ENCODE data around the gene BATF2. TPM values are rescaled to one million over a fixed set of nuclear protein-coding genes. Genes with fewer than 3 reads are reported as not detected.
A peak's percentile ranks its signal among the peaks of the same experiment; 100 is the strongest.

Gene BATF2
- polyA plus RNA-seq, 1 donor = 15.7 TPM

- no peak for DNase-seq
These were observed 26.0 kb downstream of the BATF2 start for GRCh38 chr11:64970731-64971151.

DNA sequence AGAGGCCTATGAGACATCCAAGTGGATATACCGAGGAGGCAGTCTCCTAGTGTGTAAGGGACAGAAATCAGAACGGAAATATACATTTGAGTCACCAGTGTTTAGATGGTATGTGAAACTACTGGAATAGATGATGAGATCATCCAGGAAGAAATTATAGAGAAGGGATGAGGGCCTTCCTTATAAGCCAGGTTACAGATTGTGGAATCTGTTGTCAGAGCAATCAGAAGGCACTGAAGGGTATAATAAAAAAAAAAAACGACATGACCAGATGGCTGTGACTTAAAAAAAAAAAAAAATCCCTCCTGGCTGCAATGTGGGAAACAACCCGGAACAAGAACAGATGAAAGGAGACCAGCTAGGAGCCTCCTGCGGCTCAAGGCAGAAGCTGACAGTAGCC is 27.6 kb downstream of the BATF2 start:
- 13% methylated on average over 1 of the region's 5 CpGs for WGBS (ENCODE audit: insufficient coverage, low lambda C conversion rate)
- Histone ChIP-seq H3K27ac (ENCODE audit: low read length) (peak overlapping the region; percentile 60), H3K4me1 (ENCODE audit: control insufficient read depth, insufficient read depth, low read length) (peaks cover 10% of the 10 kb centered on the region), H3K36me3 (ENCODE audit: control insufficient read depth, insufficient read depth, low read length) (no peaks in the 10 kb centered on the region), H3K4me3 (ENCODE audit: low read length) (no peak overlapping the region), H3K27me3 (ENCODE audit: control insufficient read depth, insufficient read depth, low read length) (peaks cover 5% of the 10 kb centered on the region), H3K9me3 (ENCODE audit: control insufficient read depth, low read depth, low read length) (peaks cover 4% of the 10 kb centered on the region)
- DNase-seq = peak; percentile 36 to 73

More at GRCh38 chr11:64970731-64971151, 26.0 kb downstream of the BATF2 start:
- Histone ChIP-seq H3K9me3 (ENCODE audit: control insufficient read depth, low read depth, low read length) (peaks cover 4% of the 10 kb centered on the region), H3K27ac (ENCODE audit: low read length) (no peak overlapping the region), H3K4me3 (ENCODE audit: low read length) (no peak overlapping the region), H3K27me3 (ENCODE audit: control insufficient read depth, insufficient read depth, low read length) (peaks cover 5% of the 10 kb centered on the region), H3K36me3 (ENCODE audit: control insufficient read depth, insufficient read depth, low read length) (no peaks in the 10 kb centered on the region), H3K4me1 (ENCODE audit: control insufficient read depth, insufficient read depth, low read length) (peaks cover 10% of the 10 kb centered on the region)
- no CpG with 5 or more reads among the region's 8 CpGs for WGBS (ENCODE audit: insufficient coverage, low lambda C conversion rate)

GRCh38 chr11:64967375-64967774 is 29.4 kb downstream of the BATF2 start:
- Histone ChIP-seq H3K9me3 (ENCODE audit: control insufficient read depth, low read depth, low read length) (peaks cover 4% of the 10 kb centered on the region), H3K27me3 (ENCODE audit: control insufficient read depth, insufficient read depth, low read length) (peaks cover 5% of the 10 kb centered on the region), H3K27ac (ENCODE audit: low read length) (no peak overlapping the region), H3K36me3 (ENCODE audit: control insufficient read depth, insufficient read depth, low read length) (no peaks in the 10 kb centered on the region), H3K4me1 (ENCODE audit: control insufficient read depth, insufficient read depth, low read length) (peaks cover 10% of the 10 kb centered on the region), H3K4me3 (ENCODE audit: low read length) (no peak overlapping the region)
- no peak for DNase-seq
- 97% methylated on average over 2 of the region's 3 CpGs for WGBS (ENCODE audit: insufficient coverage, low lambda C conversion rate)

GRCh38 chr11:64963072-64963631 is 33.6 kb downstream of the BATF2 start:
- H3K27ac ChIP-seq (ENCODE audit: low read length) = no peak overlapping the region
- no peaks in the 10 kb centered on the region for H3K9me3 ChIP-seq (ENCODE audit: control insufficient read depth, low read depth, low read length)
- no peaks in the 10 kb centered on the region for H3K27me3 ChIP-seq (ENCODE audit: control insufficient read depth, insufficient read depth, low read length)
- no peak for DNase-seq
- no peak overlapping the region for H3K4me3 ChIP-seq (ENCODE audit: low read length)
- no peaks in the 10 kb centered on the region for H3K4me1 ChIP-seq (ENCODE audit: control insufficient read depth, insufficient read depth, low read length)
- no CpG with 5 or more reads among the region's 5 CpGs for WGBS (ENCODE audit: insufficient coverage, low lambda C conversion rate)
- H3K36me3 ChIP-seq (ENCODE audit: control insufficient read depth, insufficient read depth, low read length) = no peaks in the 10 kb centered on the region

DNA sequence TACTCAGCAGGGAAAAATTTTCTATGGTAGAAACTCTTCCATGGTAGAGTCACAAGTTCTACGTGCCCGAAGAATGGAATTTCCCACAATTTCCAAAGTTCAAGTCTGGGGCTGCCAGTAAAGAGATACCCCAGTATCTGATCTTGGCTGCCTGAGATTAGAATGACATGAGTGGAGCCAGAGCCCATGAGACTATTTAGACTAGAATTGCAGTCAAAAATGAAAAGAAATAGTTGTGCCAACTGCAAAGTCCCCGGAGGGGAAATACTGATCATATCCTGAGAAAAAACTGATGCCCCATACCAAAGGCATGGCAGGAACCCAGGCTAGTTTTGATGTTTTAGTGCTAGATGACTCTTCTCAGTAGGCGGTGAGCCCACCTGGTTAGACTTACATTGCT is 36.1 kb downstream of the BATF2 start:
- H3K27me3 ChIP-seq (ENCODE audit: control insufficient read depth, insufficient read depth, low read length) = no peaks in the 10 kb centered on the region
- no peaks in the 10 kb centered on the region for H3K36me3 ChIP-seq (ENCODE audit: control insufficient read depth, insufficient read depth, low read length)
- H3K4me3 ChIP-seq (ENCODE audit: low read length) = no peak overlapping the region
- no peaks in the 10 kb centered on the region for H3K4me1 ChIP-seq (ENCODE audit: control insufficient read depth, insufficient read depth, low read length)
- WGBS (ENCODE audit: insufficient coverage, low lambda C conversion rate) = 88% methylated on average over 1 of the region's 4 CpGs
- no peak for DNase-seq
- H3K9me3 ChIP-seq (ENCODE audit: control insufficient read depth, low read depth, low read length) = no peaks in the 10 kb centered on the region
- no peak overlapping the region for H3K27ac ChIP-seq (ENCODE audit: low read length)

DNA sequence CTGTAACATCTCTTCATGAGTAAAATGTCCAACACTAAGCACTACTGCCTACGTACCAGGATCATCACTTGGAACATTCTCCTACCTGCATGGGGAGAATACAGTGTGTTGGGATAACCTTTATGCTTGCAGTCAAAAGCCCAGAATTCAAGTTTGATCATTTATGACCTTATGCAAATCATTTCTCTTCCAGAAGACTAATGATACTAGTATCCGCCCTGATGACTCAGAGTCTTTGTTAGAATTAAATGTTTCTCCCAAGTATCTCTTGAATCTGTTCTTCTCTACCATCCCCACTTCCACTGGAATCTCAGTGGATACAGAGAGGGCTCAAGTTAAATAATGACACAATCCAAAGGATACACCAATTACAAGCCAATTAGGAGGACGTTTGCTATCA is 37.3 kb downstream of the BATF2 start:
- no peak overlapping the region for H3K4me3 ChIP-seq (ENCODE audit: low read length)
- H3K27ac ChIP-seq (ENCODE audit: low read length) = no peak overlapping the region
- no peaks in the 10 kb centered on the region for H3K27me3 ChIP-seq (ENCODE audit: control insufficient read depth, insufficient read depth, low read length)
- no peaks in the 10 kb centered on the region for H3K4me1 ChIP-seq (ENCODE audit: control insufficient read depth, insufficient read depth, low read length)
- H3K9me3 ChIP-seq (ENCODE audit: control insufficient read depth, low read depth, low read length) = no peaks in the 10 kb centered on the region
- WGBS (ENCODE audit: insufficient coverage, low lambda C conversion rate) = 80% methylated on average over 1 of the region's 3 CpGs
- DNase-seq = no peak
- no peaks in the 10 kb centered on the region for H3K36me3 ChIP-seq (ENCODE audit: control insufficient read depth, insufficient read depth, low read length)

DNA sequence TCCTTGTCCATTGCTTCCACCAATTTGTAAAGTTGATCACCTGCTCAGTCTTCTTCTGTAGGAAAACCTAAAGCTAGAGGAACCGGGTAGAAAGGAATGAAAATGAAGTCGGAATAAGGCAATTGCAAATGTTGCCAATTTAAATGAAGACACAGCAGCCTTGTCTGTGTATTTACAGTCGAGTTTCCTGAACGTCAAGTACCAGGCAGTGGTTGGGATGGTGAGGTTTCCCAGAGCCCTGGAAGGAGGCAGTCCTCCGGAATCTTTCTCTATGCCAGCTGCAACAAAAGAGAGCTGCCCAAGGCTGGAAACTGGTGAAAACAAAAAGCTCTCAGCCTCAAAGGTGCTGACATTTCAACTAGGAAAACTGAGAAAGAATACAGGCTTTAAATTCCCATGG is 42.6 kb downstream of the BATF2 start:
- Histone ChIP-seq H3K27me3 (ENCODE audit: control insufficient read depth, insufficient read depth, low read length) (no peaks in the 10 kb centered on the region), H3K9me3 (ENCODE audit: control insufficient read depth, low read depth, low read length) (no peaks in the 10 kb centered on the region), H3K27ac (ENCODE audit: low read length) (no peak overlapping the region), H3K4me1 (ENCODE audit: control insufficient read depth, insufficient read depth, low read length) (no peaks in the 10 kb centered on the region), H3K36me3 (ENCODE audit: control insufficient read depth, insufficient read depth, low read length) (no peaks in the 10 kb centered on the region), H3K4me3 (ENCODE audit: low read length) (no peak overlapping the region)
- DNase-seq = no peak
- no CpG with 5 or more reads among the region's 5 CpGs for WGBS (ENCODE audit: insufficient coverage, low lambda C conversion rate)

DNA sequence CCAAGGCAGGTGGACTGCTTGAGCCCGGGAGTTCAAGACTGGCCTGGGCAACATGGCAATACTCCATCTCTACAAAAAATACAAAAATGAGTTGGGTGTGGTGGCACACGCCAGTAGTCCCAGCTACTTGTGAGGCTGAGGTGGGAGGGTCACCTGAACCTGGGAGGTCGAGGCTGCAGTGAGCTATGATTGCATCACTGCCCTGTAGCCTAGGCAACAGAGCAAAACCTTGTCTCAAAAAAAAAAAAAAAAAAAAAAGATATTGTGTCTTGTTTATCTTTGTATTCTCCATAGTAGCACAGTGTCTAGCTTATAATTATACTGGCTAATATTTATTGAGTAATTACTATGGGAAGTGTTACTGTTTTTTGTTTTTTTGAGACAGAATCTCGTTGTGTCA is 45.2 kb downstream of the BATF2 start:
- no CpG with 5 or more reads among the region's 4 CpGs for WGBS (ENCODE audit: insufficient coverage, low lambda C conversion rate)
- H3K36me3 ChIP-seq (ENCODE audit: control insufficient read depth, insufficient read depth, low read length) = no peaks in the 10 kb centered on the region
- H3K27me3 ChIP-seq (ENCODE audit: control insufficient read depth, insufficient read depth, low read length) = no peaks in the 10 kb centered on the region
- no peak overlapping the region for H3K4me3 ChIP-seq (ENCODE audit: low read length)
- no peaks in the 10 kb centered on the region for H3K4me1 ChIP-seq (ENCODE audit: control insufficient read depth, insufficient read depth, low read length)
- H3K9me3 ChIP-seq (ENCODE audit: control insufficient read depth, low read depth, low read length) = no peaks in the 10 kb centered on the region
- no peak overlapping the region for H3K27ac ChIP-seq (ENCODE audit: low read length)
- DNase-seq = no peak

GRCh38 chr11:64947208-64947814 is 49.5 kb downstream of the BATF2 start:
- Histone ChIP-seq H3K27ac (ENCODE audit: low read length) (no peak overlapping the region), H3K4me1 (ENCODE audit: control insufficient read depth, insufficient read depth, low read length) (no peaks in the 10 kb centered on the region), H3K4me3 (ENCODE audit: low read length) (no peak overlapping the region), H3K9me3 (ENCODE audit: control insufficient read depth, low read depth, low read length) (no peaks in the 10 kb centered on the region), H3K36me3 (ENCODE audit: control insufficient read depth, insufficient read depth, low read length) (no peaks in the 10 kb centered on the region), H3K27me3 (ENCODE audit: control insufficient read depth, insufficient read depth, low read length) (no peaks in the 10 kb centered on the region)
- DNase-seq = no peak
- no CpG with 5 or more reads among the region's 5 CpGs for WGBS (ENCODE audit: insufficient coverage, low lambda C conversion rate)

Data from large intestine (tissue), 3 donors.